HT1080 (cell line): Measurements from ENCODE around the gene RCN1. TPM values are rescaled to one million over a fixed set of nuclear protein-coding genes. Genes with fewer than 3 reads are reported as not detected.
A peak's percentile ranks its signal among the peaks of the same experiment; 100 is the strongest.
"Not testable (repeated sequence)": the region's sequence is repeated elsewhere in the genome, so short reads cannot be mapped to it uniquely, and the experiment has no call there.

Experiments
- DNase-seq: peaks from one replicate; pipeline ENCODE4 v3.0.0-alpha.2; 2015; ENCODE audit warnings: low read depth
- total RNA-seq: library from RNA; depleted of rRNA; stranded (reverse); fragments of >200 nt; shearing (Covaris generic); gene quantifications from 2 replicates; pipeline ENCODE4 v1.2.3, GENCODE V29; 2014

The RCN1 gene
- total RNA-seq, 1 experiment from 2014 or later, result 186 TPM

DNA sequence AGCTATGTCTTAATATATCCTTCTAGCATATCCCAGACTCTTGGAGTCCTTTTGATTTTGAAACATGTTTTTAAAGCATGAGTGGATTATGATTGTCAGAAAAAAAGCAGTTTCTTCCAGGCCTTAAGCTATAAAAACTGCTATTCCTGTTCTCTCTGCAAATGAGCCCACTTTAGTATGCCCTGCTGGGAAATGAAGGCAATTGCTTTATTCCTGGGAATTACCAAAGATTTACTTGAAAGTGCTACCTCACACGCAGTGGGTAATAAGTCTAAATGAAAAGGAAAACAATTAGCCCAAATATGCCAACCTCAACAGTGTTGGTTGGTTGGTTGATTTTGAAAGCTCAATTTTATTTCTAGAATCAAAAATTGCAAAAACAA, 17.2 kb upstream of the RCN1 start:
- DNase-seq, result no peak

DNA sequence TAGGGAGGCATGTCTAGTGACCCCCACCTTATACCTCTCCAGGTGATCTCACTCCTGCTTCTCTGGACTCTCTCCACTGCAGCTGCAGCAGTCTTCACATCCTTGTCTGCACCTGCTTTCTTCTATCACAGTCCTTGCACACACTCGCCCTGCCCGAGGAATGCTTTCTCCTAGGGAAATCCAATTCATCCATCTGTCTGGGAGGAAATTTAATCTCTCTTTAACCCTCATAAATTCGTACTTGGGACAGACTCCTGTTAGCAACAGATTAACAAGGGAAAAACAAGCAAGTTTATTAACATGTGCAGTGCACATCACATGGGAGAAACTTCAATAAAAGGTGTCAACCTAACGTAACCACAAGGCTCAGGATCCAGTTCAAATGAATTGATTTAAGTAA, 11.3 kb upstream of the RCN1 start:
- DNase-seq, result no peak

DNA sequence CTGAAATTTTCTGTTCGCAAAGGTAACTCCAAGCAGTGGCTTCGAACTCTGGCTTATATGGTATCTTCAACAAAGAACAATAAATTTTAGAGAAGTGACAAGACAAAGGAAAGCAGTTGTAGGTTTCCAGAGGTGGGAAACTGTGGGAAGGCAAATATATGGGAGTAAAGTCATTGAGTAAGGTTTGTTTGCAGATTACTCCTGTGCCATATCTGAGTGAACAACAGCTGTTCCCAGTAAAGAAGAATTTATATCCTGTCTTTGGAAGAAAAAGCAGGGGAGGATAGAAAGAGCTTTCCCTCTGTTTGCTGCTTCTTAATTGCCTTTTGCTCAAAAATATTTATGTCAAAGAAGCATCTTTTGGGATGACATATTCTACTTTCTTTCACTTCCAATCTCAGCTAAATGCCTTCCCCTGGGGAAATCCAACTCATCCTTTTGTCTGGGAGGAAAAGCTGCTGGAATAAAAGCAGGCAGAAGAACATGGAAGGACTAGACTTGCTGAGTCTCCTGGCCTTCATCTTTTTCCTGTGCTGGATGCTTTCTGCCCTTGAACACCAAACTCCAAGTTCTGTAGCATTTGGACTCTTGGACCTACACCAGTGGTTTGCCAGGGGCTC, 10.4 kb upstream of the RCN1 start:
- DNase-seq, result no peak

DNA sequence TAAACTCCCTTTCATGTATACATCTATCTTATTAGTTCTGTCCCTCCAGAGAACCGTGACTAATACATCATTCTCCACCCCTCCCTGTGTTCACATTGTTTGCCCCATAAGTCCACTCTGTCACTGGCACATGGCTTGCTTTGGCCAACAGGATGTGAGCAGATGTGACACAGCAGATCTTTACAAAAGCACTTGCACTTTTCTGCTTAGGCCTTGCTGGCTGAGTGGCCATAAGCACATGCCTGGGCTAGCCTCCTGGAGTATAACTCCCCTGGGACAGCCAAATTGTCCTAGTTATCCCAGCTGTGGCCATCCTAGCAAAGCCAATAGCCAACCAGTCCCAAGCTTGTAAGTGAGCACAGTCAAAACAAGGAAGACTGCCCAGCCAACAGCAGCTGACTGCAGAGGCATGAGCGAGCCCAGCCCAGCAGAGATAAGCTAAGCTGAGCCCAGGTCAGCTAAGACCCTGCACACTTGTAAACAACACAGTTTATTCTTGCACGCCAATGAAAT, 9.7 kb upstream of the RCN1 start:
- peak; percentile 83 for DNase-seq

DNA sequence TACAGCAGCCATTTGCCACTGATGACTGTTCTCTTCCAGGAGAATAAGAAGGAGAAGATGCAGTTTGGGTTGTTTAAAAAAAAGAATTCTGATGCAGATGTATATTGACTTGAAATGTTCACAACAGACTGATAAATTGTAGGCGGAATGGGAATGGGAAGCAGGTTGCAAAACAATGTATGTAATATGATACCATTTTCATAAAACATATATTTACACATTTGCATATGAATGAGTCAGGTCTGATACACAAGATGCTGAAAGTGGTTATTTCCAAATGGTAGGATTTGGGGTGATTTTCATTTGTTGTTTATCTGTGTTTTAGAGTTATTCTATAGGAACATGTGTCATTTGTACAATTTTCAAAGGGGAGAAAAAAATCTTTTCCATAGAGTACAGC, 9.0 kb upstream of the RCN1 start:
- DNase-seq, result no peak

DNA sequence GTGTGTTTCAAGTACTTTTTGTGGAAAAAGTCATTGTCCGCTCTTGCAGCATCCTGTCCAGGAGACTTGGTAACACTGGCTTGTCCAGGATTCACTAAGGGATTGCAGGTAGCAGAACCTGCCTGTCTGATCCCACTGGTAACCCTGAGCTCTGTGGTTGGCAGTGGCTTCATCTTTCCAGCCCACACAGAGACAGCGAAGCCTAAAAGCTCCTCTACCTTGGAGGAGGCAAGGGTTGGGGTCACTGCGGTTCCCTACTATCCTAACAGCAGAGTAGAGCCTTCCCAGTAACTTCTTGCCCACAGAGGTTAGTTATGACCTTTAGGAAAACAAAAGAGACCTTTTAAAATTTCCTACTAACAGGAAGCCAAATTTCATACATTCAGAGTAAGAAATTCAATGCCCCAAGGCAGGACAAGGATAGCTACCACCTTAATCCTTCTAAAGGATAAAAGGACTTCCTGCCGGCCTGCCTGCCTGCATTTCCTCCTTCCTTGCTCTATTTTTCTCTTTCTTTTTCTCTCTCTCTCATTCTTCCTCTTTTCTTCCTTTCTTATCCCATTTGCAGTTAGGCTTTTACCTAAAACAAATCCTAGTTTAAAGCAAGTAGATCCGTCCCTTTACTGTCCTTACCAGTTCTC, 8.4 kb upstream of the RCN1 start:
- DNase-seq, result no peak

DNA sequence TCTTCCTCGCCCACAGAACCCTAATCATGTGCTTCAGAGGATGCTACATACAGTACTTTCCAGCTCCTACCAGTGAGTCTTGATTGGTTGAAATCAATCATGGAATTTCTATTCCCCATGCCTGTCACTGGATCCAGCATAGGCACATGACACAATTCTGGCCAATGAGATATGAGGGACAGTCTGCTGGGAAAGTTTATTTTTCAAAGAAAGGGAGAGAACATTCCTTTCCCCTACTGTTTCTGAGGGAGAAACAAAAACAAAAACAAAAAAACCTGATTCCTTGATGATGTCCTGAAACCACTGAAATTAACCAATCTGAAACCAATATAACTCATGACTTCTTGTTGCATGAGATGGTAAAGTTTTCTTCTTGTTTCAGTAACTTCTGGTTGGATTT, 3.3 kb upstream of the RCN1 start:
- peak; percentile 51 for DNase-seq

DNA sequence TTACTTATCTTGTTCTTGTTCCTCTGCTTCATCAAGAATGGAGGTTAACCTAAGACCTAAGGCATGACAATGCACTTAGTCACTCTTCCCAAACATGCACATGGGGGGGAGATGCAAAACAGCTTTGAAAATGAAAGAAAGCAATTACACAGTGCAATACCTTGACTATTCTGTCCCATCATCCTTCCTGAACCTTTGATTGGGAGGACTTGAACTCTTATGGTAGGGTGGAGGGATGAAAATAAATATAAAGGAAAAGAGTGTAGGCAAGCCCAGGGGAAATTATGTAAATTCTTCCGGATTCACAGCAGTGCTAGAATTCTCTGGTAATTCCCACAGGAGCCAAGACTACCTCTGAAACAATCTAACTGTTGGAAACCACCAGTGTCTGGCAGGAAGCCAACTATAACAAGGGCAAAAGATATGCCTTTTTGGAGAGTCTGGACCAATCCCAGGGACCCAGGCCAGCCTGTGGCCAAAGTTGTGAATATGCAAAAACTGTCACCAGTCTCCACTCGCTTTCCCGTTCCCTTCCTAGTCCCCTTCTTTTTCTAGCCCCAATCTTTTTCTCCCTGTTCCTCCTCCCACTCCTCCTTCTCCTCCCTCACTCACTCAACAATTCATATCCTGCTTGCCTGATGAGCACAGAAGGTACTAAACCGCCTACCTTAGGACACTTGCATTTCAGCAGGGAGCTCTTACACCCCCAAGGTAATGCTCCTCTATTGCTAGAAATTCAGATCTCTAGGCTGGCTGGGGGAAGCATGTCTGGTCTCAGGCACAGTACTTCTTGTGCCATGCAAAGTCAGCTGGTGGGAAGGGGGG, 2.5 kb upstream of the RCN1 start:
- DNase-seq, result peak; percentile 89

DNA sequence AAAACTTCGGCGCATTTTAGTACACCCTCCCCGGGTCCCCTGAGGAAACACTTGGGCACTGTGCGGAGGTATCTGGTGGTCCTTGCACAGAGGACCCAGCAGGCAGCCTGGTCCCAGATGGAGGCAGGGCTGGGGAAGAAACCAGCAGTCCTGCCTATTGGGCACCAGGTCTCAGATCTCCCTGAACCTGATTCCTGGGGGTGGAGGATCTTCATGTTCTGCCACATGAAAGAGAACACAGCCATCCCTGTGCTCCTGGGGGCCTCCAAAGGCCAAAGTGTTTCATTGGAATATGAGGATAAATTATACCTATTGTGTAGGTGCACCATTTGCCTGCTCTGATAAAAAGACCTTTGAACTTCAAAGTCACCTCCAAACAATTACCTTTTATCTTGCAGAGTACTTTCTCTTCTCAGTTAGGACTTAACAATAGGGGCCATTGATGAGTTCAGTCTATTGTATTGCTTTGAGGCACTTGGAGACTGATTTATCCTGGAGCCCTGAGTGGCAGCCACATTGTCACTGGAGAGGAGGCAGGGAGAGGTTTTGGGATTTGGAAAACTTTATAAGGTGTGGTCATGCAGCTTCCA, 1.8 kb downstream of the RCN1 start:
- no peak for DNase-seq

DNA sequence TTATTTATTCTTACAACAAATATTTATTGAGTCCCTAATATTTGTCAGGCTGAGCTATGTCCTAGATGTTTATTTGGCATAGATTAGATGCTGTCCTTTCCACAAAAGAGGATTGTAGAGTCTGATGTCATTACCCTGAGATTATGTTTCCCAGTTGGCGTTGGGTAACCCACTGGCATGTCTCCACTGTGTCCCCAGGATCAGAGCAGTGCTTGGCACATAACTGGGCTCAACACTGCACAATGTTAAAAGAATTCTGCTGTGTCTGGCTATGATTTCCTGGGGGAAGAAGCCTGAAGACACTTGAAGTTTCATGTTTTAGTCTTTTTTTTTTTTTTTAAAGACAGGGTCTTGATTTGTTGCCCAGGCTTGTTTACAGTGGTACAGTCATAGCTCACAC, 4.0 kb downstream of the RCN1 start:
- no peak for DNase-seq

DNA sequence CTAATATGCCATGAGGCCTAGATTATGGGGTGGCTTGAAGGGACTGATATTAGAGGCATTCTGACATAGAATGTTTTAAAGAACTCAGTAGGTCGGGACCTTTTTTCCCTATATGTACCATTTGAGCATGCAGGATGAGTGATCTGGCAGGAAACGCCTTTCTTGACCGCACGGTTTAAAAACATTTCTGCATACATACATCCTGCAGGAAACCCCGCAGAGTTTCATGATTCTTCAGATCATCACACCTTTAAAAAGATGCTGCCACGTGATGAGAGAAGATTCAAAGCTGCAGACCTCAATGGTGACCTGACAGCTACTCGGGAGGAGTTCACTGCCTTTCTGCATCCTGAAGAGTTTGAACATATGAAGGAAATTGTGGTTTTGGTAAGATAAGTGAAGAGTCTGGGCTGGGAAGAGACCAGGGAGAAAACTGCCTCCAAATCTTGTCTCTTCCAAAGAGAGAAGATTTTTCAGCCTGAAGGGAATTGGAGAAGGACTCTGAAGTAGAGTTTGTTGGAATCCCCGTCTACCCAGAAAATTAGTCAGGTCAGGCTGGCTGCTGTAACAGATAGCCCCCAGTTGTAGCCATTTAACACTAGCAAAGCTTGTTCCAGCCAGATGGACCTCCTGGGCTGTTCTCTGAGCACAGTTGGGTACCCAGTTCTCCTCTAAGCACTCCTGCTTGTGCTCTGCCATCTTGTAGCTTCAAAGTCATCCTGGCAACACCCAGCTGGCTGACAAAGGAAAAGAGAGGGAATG, 7.4 kb downstream of the RCN1 start:
- DNase-seq, result no peak

DNA sequence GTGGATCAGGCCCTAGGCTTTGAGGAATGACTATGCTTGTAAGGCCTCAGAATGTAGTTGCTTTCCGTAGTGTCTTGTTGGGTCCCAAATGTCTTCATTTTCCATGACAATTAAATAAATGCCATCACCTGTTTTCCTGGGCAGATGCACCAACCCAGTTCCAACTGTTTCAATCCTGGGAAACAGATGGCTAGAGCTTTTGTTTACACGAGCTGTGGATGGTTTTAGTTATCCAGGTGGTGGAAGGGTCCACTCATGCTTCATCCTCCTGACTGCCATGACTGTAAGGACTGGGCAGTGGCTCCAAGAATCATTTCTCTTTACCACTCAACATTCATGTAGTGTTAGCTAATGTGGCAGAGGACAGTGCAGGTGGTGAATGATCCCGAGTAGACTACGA, 8.6 kb downstream of the RCN1 start:
- DNase-seq, result no peak

DNA sequence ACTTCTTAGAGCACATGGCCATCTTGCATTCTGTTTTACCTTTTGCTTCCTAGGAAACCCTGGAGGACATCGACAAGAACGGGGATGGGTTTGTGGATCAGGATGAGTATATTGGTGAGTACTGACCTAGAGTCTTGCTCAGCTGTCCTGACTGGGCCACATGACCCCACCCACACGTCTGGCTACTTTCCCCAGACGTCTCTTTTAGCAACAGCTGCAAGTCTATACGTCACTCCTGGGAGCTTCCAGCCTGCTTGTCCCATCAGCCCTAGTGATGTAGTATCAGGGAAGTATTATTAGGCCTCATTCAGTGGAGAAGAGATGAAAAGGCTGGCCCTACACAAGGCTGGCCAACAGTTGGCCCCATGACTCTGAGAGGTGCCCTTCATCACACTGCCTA, 9.6 kb downstream of the RCN1 start:
- no peak for DNase-seq

DNA sequence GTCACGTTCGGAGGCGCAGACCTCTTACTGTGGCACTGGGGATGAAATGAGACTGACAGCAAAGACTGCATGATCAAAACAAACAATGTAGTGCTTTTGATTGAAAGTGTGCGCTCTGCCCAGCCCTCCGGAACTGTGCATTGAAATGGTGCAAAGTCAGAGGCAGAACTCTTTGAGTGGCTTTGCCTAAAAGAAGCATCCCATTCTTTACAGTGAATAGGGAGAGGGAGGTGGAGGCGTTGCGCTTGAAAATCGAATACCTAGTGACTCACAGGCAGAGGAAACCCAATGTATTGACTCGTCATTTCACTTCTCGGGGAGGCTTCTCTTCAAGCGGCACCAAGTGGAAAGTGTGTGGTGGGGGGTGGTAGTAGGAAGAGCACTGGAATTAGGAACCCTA, 10.9 kb downstream of the RCN1 start:
- DNase-seq, result no peak

DNA sequence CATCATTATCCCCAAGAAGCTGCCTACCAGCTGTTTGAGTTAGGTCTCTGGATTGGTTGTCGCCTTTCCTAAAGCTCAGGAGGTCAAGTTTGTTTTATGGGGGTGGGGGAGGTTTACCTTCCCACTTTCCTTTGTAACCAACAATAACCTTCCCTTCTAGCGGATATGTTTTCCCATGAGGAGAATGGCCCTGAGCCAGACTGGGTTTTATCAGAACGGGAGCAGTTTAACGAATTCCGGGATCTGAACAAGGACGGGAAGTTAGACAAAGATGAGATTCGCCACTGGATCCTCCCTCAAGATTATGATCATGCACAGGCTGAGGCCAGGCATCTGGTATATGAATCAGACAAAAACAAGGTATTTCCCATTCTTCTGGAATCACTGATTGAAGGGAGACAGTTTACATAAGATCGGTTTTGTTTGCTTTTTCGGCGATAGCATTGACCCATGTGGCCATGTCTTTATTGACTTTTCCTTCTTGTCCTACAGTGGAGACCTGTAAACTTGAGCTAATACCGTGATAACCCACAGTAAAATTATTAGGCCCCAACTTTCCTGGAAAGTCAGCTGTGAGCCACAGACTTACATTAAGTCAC, 12.3 kb downstream of the RCN1 start:
- DNase-seq, result not testable (repeated sequence)

DNA sequence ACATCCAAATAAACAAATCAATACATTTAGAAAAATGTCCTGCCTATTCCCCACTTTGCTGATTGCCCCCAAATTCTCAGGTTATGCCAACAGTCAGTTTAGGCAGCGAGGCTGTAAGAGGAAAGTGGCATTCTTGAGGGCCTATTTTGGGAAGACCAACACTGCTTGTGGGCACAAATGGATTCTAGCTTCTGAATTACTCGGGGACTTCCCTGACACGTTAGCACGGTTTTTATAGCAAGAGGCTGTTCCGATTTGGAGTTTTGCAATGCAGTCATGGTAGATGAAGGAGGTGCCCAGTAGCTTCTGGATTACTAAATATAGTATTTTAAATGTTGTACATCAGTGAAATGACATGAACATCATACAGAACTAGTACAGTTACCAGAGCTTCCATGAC, 13.1 kb downstream of the RCN1 start:
- no peak for DNase-seq

DNA sequence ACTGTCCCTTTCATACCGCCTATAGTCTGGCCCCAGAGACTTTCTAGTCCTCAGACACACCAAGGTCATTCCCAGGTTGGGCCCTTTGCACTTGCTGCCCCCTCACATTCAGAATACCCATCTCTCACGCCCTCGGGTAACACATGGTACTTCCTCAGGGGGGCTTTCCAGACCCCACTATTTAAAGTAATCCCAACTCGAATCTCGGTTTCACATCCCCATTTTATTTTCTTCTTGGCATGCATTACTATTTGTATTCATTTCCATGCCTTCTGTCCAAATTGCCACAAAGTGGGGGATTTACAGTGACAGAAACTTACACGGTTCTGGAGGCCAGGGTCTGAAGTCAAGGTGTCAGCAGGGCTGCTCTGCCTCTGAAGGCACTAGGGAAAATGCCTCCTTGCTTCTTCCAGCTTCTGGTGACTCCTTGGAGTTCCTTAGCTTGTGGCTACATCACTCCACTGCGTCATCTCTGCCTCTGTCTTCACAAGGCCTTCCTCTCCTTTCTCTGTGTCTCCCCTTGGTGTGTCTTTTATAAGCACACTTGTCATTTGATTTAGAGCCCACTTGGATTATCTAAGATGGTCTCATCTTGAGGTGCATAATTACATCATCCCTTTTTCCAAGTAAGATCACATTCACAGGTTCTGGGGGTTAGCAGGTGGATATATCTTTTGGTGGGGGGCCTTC, 15.1 kb downstream of the RCN1 start:
- no peak for DNase-seq

DNA sequence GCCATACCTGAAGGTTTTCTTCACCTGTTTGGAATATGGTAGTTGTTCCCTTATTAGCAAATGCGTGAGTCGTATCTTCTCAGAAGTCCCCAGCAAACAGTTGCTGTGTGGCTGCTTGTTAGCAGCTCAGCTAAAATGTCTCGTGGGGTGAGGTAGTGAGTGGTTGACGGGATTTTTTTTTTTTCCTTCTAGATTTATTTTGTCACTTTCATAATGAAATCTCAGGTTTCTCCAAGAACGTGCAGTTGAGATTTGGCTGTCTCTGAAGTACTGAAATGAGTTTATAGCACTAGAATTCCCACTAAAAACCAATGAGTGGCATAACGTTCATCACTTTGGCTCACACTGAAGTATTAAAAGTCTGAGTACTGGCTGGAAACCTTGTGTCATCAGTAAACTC, 16.8 kb downstream of the RCN1 start:
- DNase-seq, result no peak

DNA sequence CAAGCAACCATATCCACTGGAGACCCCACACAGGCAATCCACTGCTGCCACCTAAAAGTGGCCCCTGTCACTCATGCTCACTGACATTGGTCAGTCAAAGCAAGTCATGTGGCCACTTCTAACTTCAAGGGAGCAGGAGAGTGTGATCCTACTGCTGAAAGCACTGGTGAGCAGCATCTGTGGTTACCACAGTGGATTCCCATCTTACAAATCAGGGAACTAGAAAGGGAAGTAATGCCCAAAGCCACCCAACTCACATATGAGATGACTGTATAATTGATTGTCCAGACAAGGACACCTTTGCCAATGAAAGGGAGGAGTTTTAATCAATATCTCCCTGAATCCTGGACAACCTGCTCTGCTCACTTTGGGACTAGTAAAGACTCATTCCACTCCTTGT, 17.7 kb downstream of the RCN1 start:
- no peak for DNase-seq

DNA sequence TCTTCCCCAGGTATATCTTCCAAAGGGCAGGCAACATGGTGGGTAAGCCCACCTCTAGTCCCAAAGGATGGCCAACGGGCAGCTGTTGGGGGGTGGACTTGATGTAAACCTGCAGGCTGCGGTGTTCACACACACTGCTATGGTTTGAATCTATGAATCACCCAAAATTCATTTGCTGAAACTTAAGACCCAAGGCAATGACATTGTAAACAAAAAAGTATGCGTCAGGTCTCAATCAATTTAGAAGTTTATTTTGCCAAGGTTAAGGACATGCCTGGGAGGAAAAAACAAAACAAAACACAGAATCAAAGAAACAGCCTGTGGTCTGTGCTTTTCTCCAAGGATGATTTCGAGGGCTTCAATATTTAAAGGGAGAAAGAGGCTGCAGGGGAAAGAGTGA, 18.3 kb downstream of the RCN1 start:
- peak; percentile 81 for DNase-seq
